HepG2 (cell line): ENCODE results near the gene TTLL13. TPM values are rescaled to one million over a fixed set of nuclear protein-coding genes. Genes with fewer than 3 reads are reported as not detected.
A peak's percentile ranks its signal among the peaks of the same experiment; 100 is the strongest.

Experiments
- ATF1 ChIP-seq: IDR thresholded peaks from 2 replicates; pipeline ENCODE4 v1.6.1; 2016; ENCODE audit warnings: mild to moderate bottlenecking, control low read depth
- DMAP1 ChIP-seq: IDR thresholded peaks from 2 replicates; pipeline ENCODE4 v1.6.1; 2016
- FOXA3 ChIP-seq: IDR thresholded peaks from 2 replicates; pipeline ENCODE4 v1.6.1; 2016; ENCODE audit warnings: missing genetic modification reagents, missing compliant biosample characterization
- KDM4B ChIP-seq: sonication (generic); formaldehyde crosslinking; IDR thresholded peaks from 2 replicates; pipeline ENCODE4 v1.4.0; 2020; ENCODE audit warnings: missing genetic modification reagents
- KMT2B ChIP-seq: IDR thresholded peaks from 2 replicates; pipeline ENCODE4 v1.6.1; 2016; ENCODE audit warnings: missing genetic modification reagents, missing compliant biosample characterization
- MIER3 ChIP-seq: IDR thresholded peaks from 2 replicates; pipeline ENCODE4 v1.6.1; 2016; ENCODE audit warnings: missing compliant biosample characterization, borderline replicate concordance
- NCOA2 ChIP-seq: sonication (generic); formaldehyde crosslinking; IDR thresholded peaks from 2 replicates; pipeline ENCODE4 v1.8.0; 2022; ENCODE audit warnings: inconsistent platforms
- NFE2 ChIP-seq: sonication (generic); formaldehyde crosslinking; IDR thresholded peaks from 2 replicates; pipeline ENCODE4 v1.4.0; 2020; ENCODE audit warnings: missing genetic modification reagents
- PHF5A ChIP-seq: IDR thresholded peaks from one replicate; pipeline ENCODE4 v1.6.1; 2018; ENCODE audit warnings: low read depth, missing genetic modification reagents; ENCODE audit not compliant: unreplicated experiment
- SALL2 ChIP-seq: sonication (generic); formaldehyde crosslinking; IDR thresholded peaks from 2 replicates; pipeline ENCODE4 v1.8.1; 2023; ENCODE audit warnings: mild to moderate bottlenecking, missing genetic modification reagents, inconsistent platforms
- ZMYM4 ChIP-seq: sonication (generic); formaldehyde crosslinking; IDR thresholded peaks from 2 replicates; pipeline ENCODE4 v1.8.1; 2023; ENCODE audit warnings: mild to moderate bottlenecking, missing genetic modification reagents
- ZNF446 ChIP-seq: sonication (generic); formaldehyde crosslinking; IDR thresholded peaks from 2 replicates; pipeline ENCODE4 v1.5.0; 2020; ENCODE audit warnings: mild to moderate bottlenecking, missing genetic modification reagents
- ZNF543 ChIP-seq: sonication (generic); formaldehyde crosslinking; IDR thresholded peaks from 2 replicates; pipeline ENCODE4 v1.4.0; 2020; ENCODE audit warnings: mild to moderate bottlenecking, missing genetic modification reagents
- ZNF768 ChIP-seq: sonication (generic); formaldehyde crosslinking; IDR thresholded peaks from 2 replicates; pipeline ENCODE4 v1.4.0; 2020; ENCODE audit warnings: missing genetic modification reagents
- polyA plus RNA-seq, 8 experiments: library from polyadenylated mRNA; depleted of rRNA in 3 of 8; stranded (reverse) in 7 of 8; unstranded in 1 of 8; fragments of >200 nt; fragmentation: Illumina TruSeq in 4 of 8; extraction: Trizol in 4 of 8; gene quantifications; 2 replicates each; pipeline versions ENCODE4 v1.2.1 to v1.2.3, GENCODE V29; 2011 to 2016; ENCODE audit warnings: low read depth in 4 of 8, missing spikeins in 1 of 8, mixed read lengths in 1 of 8; ENCODE audit not compliant: insufficient read depth in 1 of 8
- total RNA-seq, 5 experiments: library from RNA; depleted of rRNA; stranded (reverse); fragments of >200 nt; fragmentation: Illumina TruSeq; extraction: Trizol; gene quantifications; 2 replicates each; pipeline ENCODE4 v1.2.3, GENCODE V29; 2016; ENCODE audit warnings: low read depth in 1 of 5
- TF ChIP-seq, protein P1 (sequence below): sonication (generic); formaldehyde crosslinking; IDR thresholded peaks from 2 replicates; pipeline ENCODE4 v1.8.0; 2022; ENCODE audit warnings: missing genetic modification reagents, mild to moderate bottlenecking, borderline replicate concordance
- TF ChIP-seq, protein P2 (sequence below): fragments of 450-650 bp; IDR thresholded peaks from 2 replicates; pipeline ENCODE4 v1.6.1; 2016
- TF ChIP-seq, protein P3 (sequence below): sonication (generic); formaldehyde crosslinking; conservative IDR thresholded peaks from 2 replicates; pipeline ENCODE4 v1.8.0; 2022; ENCODE audit warnings: low read depth, missing genetic modification reagents
- TF ChIP-seq, protein P4 (sequence below): IDR thresholded peaks from 2 replicates; pipeline ENCODE4 v1.6.1; 2016; ENCODE audit warnings: missing genetic modification reagents, missing compliant biosample characterization
- TF ChIP-seq, protein P5 (sequence below): IDR thresholded peaks from 2 replicates; pipeline ENCODE4 v1.6.1; 2016; ENCODE audit warnings: mild to moderate bottlenecking
- TF ChIP-seq, protein P6 (sequence below): sonication (generic); formaldehyde crosslinking; IDR thresholded peaks from 2 replicates; pipeline ENCODE4 v1.5.1; 2020; ENCODE audit warnings: missing genetic modification reagents, mild to moderate bottlenecking, borderline replicate concordance
- TF ChIP-seq, protein P7 (sequence below): sonication (generic); formaldehyde crosslinking; IDR thresholded peaks from 2 replicates; pipeline ENCODE4 v1.8.0; 2022; ENCODE audit warnings: mild to moderate bottlenecking, missing genetic modification reagents; ENCODE audit not compliant: insufficient replicate concordance

Gene TTLL13
- total and polyA plus RNA-seq, 2 of the 13 experiments (the other 11 are each of a cell fraction or from before 2014, with no cell fraction given), result 0.07 to 0.29 TPM

DNA sequence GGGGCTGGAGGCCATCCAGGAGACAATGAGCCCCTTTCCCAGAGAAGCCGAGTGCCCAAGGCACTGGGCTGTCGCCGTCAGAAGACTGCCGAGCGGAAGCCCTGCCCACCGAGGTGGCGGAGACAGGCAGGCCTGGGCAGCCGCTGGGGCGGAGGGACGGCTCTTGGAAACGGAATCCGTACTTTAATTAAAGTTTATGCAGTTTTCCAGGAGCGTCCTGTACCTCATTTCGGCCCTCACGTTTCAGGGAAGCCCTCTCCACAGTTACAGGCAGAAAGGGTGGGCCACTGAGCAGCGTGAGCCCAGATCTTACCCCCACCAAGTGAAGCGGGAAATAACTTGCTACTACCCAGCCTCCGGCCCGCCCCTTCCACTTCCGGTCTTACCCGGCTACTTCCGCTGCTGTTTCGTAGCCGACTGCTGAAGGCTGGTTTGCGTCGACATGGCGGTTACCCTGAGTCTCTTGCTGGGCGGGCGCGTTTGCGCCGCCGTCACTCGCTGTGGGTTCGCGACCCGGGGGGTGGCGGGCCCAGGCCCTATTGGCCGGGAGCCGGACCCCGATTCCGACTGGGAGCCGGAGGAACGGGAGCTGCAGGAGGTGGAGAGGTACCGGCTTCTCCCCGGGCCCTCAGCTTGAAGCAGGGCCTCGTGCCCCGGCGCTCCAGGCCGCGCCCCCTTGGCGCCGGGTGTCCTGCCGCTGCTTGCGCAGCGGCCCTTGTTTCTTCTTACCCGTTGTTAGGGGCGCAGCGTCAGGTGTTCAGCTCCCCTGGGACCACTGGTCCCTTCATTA lies 16.1 kb downstream of the TTLL13 start, which contains the start of gene NGRN (continued):
- TF ChIP-seq, protein P1, sequence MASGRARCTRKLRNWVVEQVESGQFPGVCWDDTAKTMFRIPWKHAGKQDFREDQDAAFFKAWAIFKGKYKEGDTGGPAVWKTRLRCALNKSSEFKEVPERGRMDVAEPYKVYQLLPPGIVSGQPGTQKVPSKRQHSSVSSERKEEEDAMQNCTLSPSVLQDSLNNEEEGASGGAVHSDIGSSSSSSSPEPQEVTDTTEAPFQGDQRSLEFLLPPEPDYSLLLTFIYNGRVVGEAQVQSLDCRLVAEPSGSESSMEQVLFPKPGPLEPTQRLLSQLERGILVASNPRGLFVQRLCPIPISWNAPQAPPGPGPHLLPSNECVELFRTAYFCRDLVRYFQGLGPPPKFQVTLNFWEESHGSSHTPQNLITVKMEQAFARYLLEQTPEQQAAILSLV (CRISPR knock-in tag), result peak; percentile 88
- TF ChIP-seq KMT2B (CRISPR knock-in tag) (peak; percentile 89), FOXA3 (CRISPR knock-in tag) (peak; percentile 33; the same call in 1 of the 2 replicates), ATF1 (peak; percentile 64), DMAP1 (CRISPR knock-in tag) (peak; percentile 96), NCOA2 (CRISPR knock-in tag) (peak; percentile 46; the same call in 1 of the 2 replicates), ZNF543 (peak; percentile 87), NFE2 (CRISPR knock-in tag) (no peak), MIER3 (CRISPR knock-in tag) (peak; percentile 74; the same call in 1 of the 2 replicates), KDM4B (CRISPR knock-in tag) (peak; percentile 42; the same call in 1 of the 2 replicates), SALL2 (CRISPR knock-in tag) (peak; percentile 68; the same call in 1 of the 2 replicates), ZNF768 (CRISPR knock-in tag) (peak; percentile 60; the same call in 1 of the 2 replicates), PHF5A (CRISPR knock-in tag) (peak; percentile 24), ZMYM4 (CRISPR knock-in tag) (peak; percentile 71), ZNF446 (CRISPR knock-in tag) (peak; percentile 48; the same call in 1 of the 2 replicates)
- TF ChIP-seq, protein P2, sequence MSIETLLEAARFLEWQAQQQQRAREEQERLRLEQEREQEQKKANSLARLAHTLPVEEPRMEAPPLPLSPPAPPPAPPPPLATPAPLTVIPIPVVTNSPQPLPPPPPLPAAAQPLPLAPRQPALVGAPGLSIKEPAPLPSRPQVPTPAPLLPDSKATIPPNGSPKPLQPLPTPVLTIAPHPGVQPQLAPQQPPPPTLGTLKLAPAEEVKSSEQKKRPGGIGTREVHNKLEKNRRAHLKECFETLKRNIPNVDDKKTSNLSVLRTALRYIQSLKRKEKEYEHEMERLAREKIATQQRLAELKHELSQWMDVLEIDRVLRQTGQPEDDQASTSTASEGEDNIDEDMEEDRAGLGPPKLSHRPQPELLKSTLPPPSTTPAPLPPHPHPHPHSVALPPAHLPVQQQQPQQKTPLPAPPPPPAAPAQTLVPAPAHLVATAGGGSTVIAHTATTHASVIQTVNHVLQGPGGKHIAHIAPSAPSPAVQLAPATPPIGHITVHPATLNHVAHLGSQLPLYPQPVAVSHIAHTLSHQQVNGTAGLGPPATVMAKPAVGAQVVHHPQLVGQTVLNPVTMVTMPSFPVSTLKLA, result 0 out of 2 replicates have a peak, but pooled peaks have one; percentile 7
- TF ChIP-seq, protein P3, sequence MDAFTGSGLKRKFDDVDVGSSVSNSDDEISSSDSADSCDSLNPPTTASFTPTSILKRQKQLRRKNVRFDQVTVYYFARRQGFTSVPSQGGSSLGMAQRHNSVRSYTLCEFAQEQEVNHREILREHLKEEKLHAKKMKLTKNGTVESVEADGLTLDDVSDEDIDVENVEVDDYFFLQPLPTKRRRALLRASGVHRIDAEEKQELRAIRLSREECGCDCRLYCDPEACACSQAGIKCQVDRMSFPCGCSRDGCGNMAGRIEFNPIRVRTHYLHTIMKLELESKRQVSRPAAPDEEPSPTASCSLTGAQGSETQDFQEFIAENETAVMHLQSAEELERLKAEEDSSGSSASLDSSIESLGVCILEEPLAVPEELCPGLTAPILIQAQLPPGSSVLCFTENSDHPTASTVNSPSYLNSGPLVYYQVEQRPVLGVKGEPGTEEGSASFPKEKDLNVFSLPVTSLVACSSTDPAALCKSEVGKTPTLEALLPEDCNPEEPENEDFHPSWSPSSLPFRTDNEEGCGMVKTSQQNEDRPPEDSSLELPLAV (CRISPR knock-in tag), result no peak
- TF ChIP-seq, protein P4, sequence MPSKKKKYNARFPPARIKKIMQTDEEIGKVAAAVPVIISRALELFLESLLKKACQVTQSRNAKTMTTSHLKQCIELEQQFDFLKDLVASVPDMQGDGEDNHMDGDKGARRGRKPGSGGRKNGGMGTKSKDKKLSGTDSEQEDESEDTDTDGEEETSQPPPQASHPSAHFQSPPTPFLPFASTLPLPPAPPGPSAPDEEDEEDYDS (CRISPR knock-in tag), result peak; percentile 83
- TF ChIP-seq, protein P5, sequence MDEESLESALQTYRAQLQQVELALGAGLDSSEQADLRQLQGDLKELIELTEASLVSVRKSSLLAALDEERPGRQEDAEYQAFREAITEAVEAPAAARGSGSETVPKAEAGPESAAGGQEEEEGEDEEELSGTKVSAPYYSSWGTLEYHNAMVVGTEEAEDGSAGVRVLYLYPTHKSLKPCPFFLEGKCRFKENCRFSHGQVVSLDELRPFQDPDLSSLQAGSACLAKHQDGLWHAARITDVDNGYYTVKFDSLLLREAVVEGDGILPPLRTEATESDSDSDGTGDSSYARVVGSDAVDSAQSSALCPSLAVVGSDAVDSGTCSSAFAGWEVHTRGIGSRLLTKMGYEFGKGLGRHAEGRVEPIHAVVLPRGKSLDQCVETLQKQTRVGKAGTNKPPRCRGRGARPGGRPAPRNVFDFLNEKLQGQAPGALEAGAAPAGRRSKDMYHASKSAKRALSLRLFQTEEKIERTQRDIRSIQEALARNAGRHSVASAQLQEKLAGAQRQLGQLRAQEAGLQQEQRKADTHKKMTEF, result 0 out of 2 replicates have a peak, but pooled peaks have one; percentile 77
- TF ChIP-seq, protein P6, sequence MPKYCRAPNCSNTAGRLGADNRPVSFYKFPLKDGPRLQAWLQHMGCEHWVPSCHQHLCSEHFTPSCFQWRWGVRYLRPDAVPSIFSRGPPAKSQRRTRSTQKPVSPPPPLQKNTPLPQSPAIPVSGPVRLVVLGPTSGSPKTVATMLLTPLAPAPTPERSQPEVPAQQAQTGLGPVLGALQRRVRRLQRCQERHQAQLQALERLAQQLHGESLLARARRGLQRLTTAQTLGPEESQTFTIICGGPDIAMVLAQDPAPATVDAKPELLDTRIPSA (CRISPR knock-in tag), result peak; percentile 81; the same call in 1 of the 2 replicates
- TF ChIP-seq, protein P7, sequence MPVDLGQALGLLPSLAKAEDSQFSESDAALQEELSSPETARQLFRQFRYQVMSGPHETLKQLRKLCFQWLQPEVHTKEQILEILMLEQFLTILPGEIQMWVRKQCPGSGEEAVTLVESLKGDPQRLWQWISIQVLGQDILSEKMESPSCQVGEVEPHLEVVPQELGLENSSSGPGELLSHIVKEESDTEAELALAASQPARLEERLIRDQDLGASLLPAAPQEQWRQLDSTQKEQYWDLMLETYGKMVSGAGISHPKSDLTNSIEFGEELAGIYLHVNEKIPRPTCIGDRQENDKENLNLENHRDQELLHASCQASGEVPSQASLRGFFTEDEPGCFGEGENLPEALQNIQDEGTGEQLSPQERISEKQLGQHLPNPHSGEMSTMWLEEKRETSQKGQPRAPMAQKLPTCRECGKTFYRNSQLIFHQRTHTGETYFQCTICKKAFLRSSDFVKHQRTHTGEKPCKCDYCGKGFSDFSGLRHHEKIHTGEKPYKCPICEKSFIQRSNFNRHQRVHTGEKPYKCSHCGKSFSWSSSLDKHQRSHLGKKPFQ (CRISPR knock-in tag), result peak; percentile 68
